NCI-H2081 treated with DMSO at 0.1 percent for 48 hours (cell line): ENCODE results near the gene FSD1.
"Not testable (repeated sequence)": the region's sequence is repeated elsewhere in the genome, so short reads cannot be mapped to it uniquely, and the experiment has no call there.

Source experiments
- DNase-seq: peaks from one replicate; lab custom pipeline; 2025; lab: John Stamatoyannopoulos, UW

Gene FSD1

GRCh38 chr19:4304538-4305256 is at the start of gene FSD1:
Gene FSD1, plus strand, starts transcription at chr19:4304598. Its CDS starts 149 bp downstream, at chr19:4304747.
- no peak for DNase-seq

- DNase-seq = no peak
Observed at GRCh38 chr19:4256563-4256962, 47.8 kb upstream of the FSD1 start.

DNA sequence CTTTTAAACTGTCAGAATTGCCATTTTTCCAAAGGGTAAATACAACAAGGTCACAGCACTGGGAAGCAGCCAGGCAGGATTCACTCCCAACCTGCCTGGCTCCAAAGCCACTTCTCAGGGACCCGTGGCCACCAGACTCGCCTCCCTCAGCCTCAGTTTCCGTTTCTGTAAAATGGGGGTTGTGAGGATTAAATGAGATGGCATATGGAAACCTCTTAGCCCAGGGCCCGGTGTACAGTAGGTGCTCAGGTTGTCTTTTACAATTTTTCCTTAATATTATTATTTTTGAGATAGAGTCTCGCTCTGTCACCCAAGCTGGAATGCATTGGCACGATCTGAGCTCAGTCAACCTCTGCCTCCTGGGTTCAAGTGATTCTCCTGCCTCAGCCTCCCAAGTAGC is 47.4 kb upstream of the FSD1 start:
- no peak for DNase-seq

GRCh38 chr19:4258181-4258580 is 46.2 kb upstream of the FSD1 start:
- no peak for DNase-seq

- no peak for DNase-seq
Observed at GRCh38 chr19:4260613-4261191, 43.7 kb upstream of the FSD1 start.

DNA sequence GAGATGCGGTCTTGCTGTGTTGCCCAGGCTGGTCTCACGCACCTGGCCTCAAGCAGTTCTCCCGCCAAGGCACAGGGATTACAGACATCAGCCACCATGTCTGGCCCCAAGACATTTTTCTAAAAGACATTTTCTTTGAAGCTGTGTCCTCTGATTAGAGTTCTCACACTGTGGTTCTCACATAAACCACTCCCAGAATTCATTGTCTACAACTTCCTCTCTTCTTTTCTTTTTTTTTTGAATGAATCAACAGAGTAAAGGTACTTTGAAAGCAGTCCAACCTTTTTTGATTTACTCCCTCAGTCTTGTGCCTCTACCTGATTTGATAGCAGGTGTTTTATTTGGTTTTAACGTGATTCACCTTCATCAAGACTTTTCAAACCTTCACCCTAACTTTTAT is 39.6 kb upstream of the FSD1 start:
- DNase-seq = no peak

GRCh38 chr19:4266253-4267000 is 38.0 kb upstream of the FSD1 start:
- no peak for DNase-seq

DNA sequence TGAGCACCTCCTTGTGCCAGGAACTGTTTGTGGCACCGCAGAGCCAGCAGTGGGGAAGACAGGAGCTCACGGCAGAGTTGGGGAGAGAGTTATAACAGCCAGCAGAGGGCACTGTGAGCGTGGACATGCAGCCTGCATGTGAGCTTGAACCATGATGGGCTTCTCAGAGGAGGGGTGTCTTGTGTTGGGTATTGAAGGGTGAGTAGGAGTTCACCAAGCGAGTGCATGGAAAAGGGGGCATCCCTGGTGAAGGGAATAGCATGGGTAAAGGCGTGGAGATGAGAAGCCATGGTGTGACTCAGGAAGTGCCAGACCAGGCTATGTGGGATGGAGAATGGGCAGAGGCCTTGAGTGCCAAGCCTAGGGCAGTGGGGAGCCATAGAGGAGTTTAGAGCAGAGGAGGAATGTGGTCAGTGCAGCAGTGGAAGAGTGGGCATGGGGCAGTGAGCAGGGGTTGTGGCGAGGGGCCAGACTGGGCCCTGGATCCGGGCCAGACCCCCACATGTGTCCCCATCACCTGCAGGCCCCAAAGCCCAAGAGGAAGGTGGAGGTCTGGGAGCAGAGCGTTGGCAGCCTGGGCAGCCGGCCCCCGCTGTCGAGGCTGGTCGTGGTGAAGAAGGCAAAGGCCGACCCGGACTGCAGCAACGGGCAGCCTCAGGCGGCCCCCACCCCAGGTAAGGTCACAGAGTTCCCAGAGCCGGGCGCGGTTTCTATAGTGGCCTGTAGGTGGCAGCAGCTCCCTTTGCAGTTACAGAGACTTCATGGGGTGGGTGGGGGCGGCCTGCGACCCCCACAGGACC is 37.1 kb upstream of the FSD1 start:
- DNase-seq = no peak

GRCh38 chr19:4267901-4268815 is 36.2 kb upstream of the FSD1 start:
- no peak for DNase-seq

GRCh38 chr19:4268816-4269430 is 35.5 kb upstream of the FSD1 start:
- DNase-seq = no peak

DNA sequence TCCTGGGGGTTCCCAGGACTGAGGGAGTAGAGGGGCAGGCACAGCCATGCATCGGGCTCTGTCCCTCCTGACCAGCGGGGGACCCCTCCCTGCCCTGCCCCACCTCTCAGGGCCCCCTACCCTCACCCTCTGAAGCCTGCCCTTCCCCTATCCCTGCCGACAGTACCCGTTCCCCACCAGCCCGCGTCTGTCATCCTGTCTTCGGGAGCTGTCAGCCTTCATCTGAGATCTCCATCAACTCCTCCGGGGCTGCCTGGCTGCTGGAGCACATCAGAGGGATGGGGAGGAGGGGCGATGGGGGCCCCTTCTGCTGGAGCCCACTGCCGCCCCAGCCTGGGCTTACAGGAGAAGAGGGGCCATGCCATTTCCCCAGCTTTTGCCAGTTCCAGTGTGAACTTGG is 31.5 kb upstream of the FSD1 start:
- no peak for DNase-seq

DNA sequence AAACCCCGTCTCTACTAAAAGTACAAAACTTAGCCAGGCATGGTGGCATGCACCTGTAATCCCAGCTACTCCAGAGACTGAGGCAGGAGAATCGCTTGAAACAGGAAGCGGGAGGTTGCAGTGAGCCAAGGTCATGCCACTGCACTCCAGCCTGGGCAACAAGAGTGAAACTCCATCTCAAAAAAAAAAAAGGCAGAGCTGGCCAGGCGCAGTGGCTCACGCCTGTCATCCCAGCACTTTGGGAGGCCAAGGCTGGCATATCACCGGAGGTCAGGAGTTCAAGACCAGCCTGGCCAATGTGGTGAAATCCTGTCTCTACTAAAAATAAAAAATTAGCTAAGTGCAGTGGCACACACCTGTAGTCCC is 30.1 kb upstream of the FSD1 start:
- not testable (repeated sequence) for DNase-seq

- DNase-seq = no peak
Observed at GRCh38 chr19:4277191-4277696, 27.2 kb upstream of the FSD1 start.

DNA sequence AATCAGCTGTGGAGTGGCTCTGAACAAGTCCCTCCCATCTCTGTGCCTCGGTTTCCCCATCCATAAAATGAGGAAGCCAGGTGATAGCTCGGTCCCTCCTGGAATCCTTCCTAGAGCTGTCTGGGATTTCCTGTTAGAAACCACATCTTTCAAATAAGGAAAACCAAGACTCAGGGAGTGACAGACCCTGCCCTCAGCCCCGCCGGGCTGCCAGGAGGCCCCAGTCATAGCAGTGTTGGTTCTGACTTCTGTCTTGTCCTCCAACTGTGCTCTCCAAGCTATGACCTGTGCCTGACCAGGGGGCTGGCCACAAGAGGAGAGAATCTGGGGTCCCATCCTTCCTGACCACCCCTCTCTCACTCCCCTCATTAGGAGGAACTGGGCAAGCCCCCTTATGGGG is 26.4 kb upstream of the FSD1 start:
- no peak for DNase-seq

- DNase-seq = no peak
Observed at GRCh38 chr19:4278419-4279266, 25.8 kb upstream of the FSD1 start, which contains the start of gene SHD. Gene SHD, plus strand, starts transcription at chr19:4279266. Its CDS starts 798 bp downstream, at chr19:4280064.

DNA sequence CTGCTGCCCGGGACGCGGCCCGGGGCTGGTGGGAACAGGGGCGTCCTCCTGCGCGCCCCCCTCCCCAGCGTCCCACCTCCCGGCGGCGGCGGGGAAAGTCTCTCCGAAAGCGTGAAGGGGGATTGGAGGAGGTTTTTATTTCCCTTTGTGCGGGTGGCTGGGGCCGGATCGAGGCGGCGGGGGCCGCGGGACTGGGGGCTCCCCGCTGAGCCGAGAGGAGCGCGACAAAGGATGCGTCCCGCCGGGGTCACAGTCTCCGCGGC is 25.2 kb upstream of the FSD1 start:
- no peak for DNase-seq

DNA sequence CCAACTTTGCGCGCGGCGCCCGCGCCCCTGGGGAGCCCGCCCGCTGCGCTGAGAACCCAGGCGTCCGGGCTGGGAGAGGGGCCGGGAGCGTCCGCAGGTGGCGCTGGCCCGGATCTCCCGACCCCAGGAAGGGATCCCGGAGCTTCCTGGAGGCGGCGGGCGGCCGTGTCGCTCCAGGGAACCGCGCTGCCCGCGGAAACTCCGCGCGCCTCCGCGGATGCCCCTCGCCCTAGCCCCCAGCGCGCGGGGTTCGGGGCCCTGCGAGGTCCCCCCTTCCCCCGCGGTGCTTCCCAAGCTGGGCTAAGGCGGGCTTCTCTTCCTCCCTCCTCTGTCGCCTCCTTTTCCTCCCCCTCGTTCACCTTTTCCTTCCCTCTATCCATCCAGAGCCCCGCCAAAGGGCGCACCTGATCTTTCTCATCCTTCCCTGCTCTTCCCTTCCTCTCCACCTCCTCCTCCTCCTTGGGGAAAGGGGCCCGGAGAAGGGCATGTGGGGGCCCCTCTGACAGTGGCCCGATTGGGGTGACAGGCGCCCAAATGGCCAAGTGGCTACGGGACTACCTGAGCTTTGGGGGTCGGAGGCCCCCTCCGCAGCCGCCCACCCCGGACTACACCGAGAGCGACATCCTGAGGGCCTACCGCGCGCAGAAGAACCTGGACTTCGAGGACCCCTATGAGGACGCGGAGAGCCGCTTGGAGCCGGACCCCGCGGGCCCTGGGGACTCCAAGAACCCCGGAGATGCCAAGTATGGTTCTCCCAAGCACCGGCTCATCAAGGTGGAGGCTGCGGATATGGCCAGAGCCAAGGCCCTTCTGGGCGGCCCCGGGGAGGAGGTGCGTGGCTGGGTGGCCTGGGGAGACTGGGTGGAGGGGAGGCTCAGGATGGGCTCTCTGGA is 24.6 kb upstream of the FSD1 start:
- no peak for DNase-seq

DNA sequence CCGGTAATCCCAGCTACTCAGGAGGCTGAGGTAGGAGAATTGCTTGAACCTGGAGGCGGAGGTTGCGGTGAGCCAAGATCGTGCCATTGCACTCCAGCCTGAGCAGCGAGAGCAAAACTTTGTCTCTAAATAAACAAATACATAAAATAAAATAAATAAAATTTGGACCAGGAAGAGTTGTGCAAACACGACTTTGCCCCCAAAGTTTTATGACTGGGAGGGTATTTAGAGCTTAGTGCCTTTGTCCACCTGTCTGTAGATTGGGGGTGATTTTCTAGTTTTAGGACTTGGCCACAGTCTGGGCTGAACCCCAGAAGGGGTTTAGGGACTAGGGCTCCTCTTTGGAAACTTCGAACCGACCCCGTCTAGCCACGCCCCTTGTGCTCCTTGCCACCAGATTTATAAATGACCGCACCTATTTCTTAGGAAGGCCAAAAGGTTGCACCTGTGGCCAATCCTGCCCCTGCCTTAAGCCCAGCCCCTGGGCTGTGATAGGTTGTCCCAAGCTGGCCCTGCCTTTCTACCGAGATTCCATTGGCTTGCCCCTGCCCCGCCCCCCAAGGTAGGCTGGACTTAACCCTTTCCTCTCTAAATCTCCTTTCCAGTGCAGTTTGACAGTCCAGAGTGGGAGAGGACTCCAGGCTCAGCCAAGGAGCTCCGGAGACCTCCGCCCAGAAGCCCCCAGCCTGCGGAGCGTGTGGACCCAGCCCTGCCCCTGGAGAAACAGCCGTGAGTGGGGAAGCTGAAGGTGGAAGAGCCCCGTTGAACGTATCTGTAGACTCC is 20.0 kb upstream of the FSD1 start:
- no peak for DNase-seq
